NCI-H748 (cell line): ENCODE data around the gene KRT1.
A peak's percentile ranks its signal among the peaks of the same experiment; 100 is the strongest.

ENCODE experiments used
- DNase-seq: peaks from one replicate; lab custom pipeline; 2025; ENCODE audit not compliant: unreplicated experiment; lab: John Stamatoyannopoulos, UW

Gene KRT1

GRCh38 chr12:52699373-52699772, 19.2 kb upstream of the KRT1 start:
- DNase-seq, result no peak

GRCh38 chr12:52698651-52699340, 18.6 kb upstream of the KRT1 start:
- DNase-seq, result no peak

GRCh38 chr12:52697058-52697582, 16.9 kb upstream of the KRT1 start:
- DNase-seq, result no peak

GRCh38 chr12:52696588-52696987, 16.4 kb upstream of the KRT1 start:
- no peak for DNase-seq

- DNase-seq, result no peak
These were observed 14.8 kb upstream of the KRT1 start for GRCh38 chr12:52695039-52695438.

- no peak for DNase-seq
These were observed 13.9 kb upstream of the KRT1 start for GRCh38 chr12:52694151-52694550.

- DNase-seq, result no peak
These were observed 13.1 kb upstream of the KRT1 start for GRCh38 chr12:52693261-52693660.

GRCh38 chr12:52692254-52692653, 12.0 kb upstream of the KRT1 start:
- DNase-seq, result peak; percentile 19

- peak; percentile 14 for DNase-seq
These were observed 11.6 kb upstream of the KRT1 start for GRCh38 chr12:52691841-52692150.

- peak; percentile 71 for DNase-seq
These were observed 11.1 kb upstream of the KRT1 start for GRCh38 chr12:52691076-52691840.

GRCh38 chr12:52690351-52691075, 10.3 kb upstream of the KRT1 start:
- no peak for DNase-seq

- DNase-seq, result no peak
These were observed 9.7 kb upstream of the KRT1 start for GRCh38 chr12:52689936-52690335.

GRCh38 chr12:52689239-52689638, 9.0 kb upstream of the KRT1 start:
- DNase-seq, result no peak

- DNase-seq, result no peak
These were observed 8.3 kb upstream of the KRT1 start for GRCh38 chr12:52688481-52688880.

- DNase-seq, result peak; percentile 22
These were observed 7.5 kb upstream of the KRT1 start for GRCh38 chr12:52687497-52688385.

GRCh38 chr12:52686756-52687487, 6.7 kb upstream of the KRT1 start:
- no peak for DNase-seq

GRCh38 chr12:52686063-52686462, 5.9 kb upstream of the KRT1 start:
- no peak for DNase-seq

- DNase-seq, result no peak
These were observed 5.2 kb upstream of the KRT1 start for GRCh38 chr12:52685406-52685890.

- no peak for DNase-seq
These were observed 4.2 kb upstream of the KRT1 start for GRCh38 chr12:52684431-52684830.
